ENCODE measurements around the gene TSHZ1.
A peak's percentile ranks its signal among the peaks of the same experiment; 100 is the strongest.

The TSHZ1 gene

GRCh38 chr18:75173125-75173432, 37.5 kb upstream of the TSHZ1 start:
- Histone ChIP-seq H3K4me2 (ENCODE audit: low read depth, low read length, poor library complexity, severe bottlenecking) (no peak overlapping the region), H3K27me3 (ENCODE audit: insufficient read depth, low read length, poor library complexity, severe bottlenecking) (no peaks in the 10 kb centered on the region), H3K79me2 (ENCODE audit: insufficient read depth, low read length) (no peaks in the 10 kb centered on the region), H4K20me1 (ENCODE audit: insufficient read depth, low read length, poor library complexity, severe bottlenecking) (no peaks in the 10 kb centered on the region), H2AFZ (ENCODE audit: low read length) (no peak overlapping the region), H3K36me3 (ENCODE audit: insufficient read depth, low read length) (no peaks in the 10 kb centered on the region), H3K4me1 (ENCODE audit: insufficient read depth, low read length, poor library complexity, severe bottlenecking) (peaks cover 19% of the 10 kb centered on the region), H3K4me3 (ENCODE audit: low read length, poor library complexity, severe bottlenecking) (no peak overlapping the region), H3K9me2 (replicated peaks; ENCODE audit: low read depth, low read length) (no peaks in the 10 kb centered on the region), H3K9ac (ENCODE audit: low read depth, low read length, poor library complexity, severe bottlenecking) (no peak overlapping the region), H3K9me3 (ENCODE audit: insufficient read depth, low read depth, low read length) (no peaks in the 10 kb centered on the region), H3F3A (ENCODE audit: low read depth) (no peaks in the 10 kb centered on the region)
- no peak for TF ChIP-seq EZH2phosphoT487 (IDR thresholded peaks at IDR 0.05; ENCODE audit: borderline replicate concordance)
- peak; percentile 31; the same call in 1 of the 2 replicates for TF ChIP-seq CTCF (conservative IDR thresholded peaks at IDR 0.05; ENCODE audit: low read length)

- H3K9ac ChIP-seq (ENCODE audit: low read depth, low read length, poor library complexity, severe bottlenecking), result no peak overlapping the region
- H3K36me3 ChIP-seq (ENCODE audit: insufficient read depth, low read length), result no peaks in the 10 kb centered on the region
- H3K4me1 ChIP-seq (ENCODE audit: insufficient read depth, low read length, poor library complexity, severe bottlenecking), result peaks cover 19% of the 10 kb centered on the region
- no peak for TF ChIP-seq EZH2phosphoT487 (IDR thresholded peaks at IDR 0.05; ENCODE audit: borderline replicate concordance)
- no peak for TF ChIP-seq CTCF (conservative IDR thresholded peaks at IDR 0.05; ENCODE audit: low read length)
- no peaks in the 10 kb centered on the region for H3K9me3 ChIP-seq (ENCODE audit: insufficient read depth, low read depth, low read length)
- peak overlapping the region; percentile 52 for H3K4me2 ChIP-seq (ENCODE audit: low read depth, low read length, poor library complexity, severe bottlenecking)
- H3K27me3 ChIP-seq (ENCODE audit: insufficient read depth, low read length, poor library complexity, severe bottlenecking), result no peaks in the 10 kb centered on the region
- H3K79me2 ChIP-seq (ENCODE audit: insufficient read depth, low read length), result no peaks in the 10 kb centered on the region
- H3K4me3 ChIP-seq (ENCODE audit: low read length, poor library complexity, severe bottlenecking), result no peak overlapping the region
- H4K20me1 ChIP-seq (ENCODE audit: insufficient read depth, low read length, poor library complexity, severe bottlenecking), result no peaks in the 10 kb centered on the region
- no peaks in the 10 kb centered on the region for H3K9me2 ChIP-seq (replicated peaks; ENCODE audit: low read depth, low read length)
- H3F3A ChIP-seq (ENCODE audit: low read depth), result no peaks in the 10 kb centered on the region
- H2AFZ ChIP-seq (ENCODE audit: low read length), result no peak overlapping the region; the same call in 1 of the 2 replicates
Measured at GRCh38 chr18:75173738-75174137, 36.9 kb upstream of the TSHZ1 start.

GRCh38 chr18:75176849-75177248, 33.7 kb upstream of the TSHZ1 start:
- Histone ChIP-seq H3K79me2 (ENCODE audit: insufficient read depth, low read length) (no peaks in the 10 kb centered on the region), H3K4me2 (ENCODE audit: low read depth, low read length, poor library complexity, severe bottlenecking) (no peak overlapping the region), H3K9me3 (ENCODE audit: insufficient read depth, low read depth, low read length) (no peaks in the 10 kb centered on the region), H3K9ac (ENCODE audit: low read depth, low read length, poor library complexity, severe bottlenecking) (no peak overlapping the region), H3F3A (ENCODE audit: low read depth) (no peaks in the 10 kb centered on the region), H3K36me3 (ENCODE audit: insufficient read depth, low read length) (no peaks in the 10 kb centered on the region), H3K4me3 (ENCODE audit: low read length, poor library complexity, severe bottlenecking) (no peak overlapping the region), H2AFZ (ENCODE audit: low read length) (no peak overlapping the region), H4K20me1 (ENCODE audit: insufficient read depth, low read length, poor library complexity, severe bottlenecking) (no peaks in the 10 kb centered on the region), H3K4me1 (ENCODE audit: insufficient read depth, low read length, poor library complexity, severe bottlenecking) (peaks cover 19% of the 10 kb centered on the region), H3K9me2 (replicated peaks; ENCODE audit: low read depth, low read length) (no peaks in the 10 kb centered on the region), H3K27me3 (ENCODE audit: insufficient read depth, low read length, poor library complexity, severe bottlenecking) (no peaks in the 10 kb centered on the region)
- no peak for TF ChIP-seq EZH2phosphoT487 (IDR thresholded peaks at IDR 0.05; ENCODE audit: borderline replicate concordance)

- no peaks in the 10 kb centered on the region for H3K9me2 ChIP-seq (replicated peaks; ENCODE audit: low read depth, low read length)
- H3K36me3 ChIP-seq (ENCODE audit: insufficient read depth, low read length), result no peaks in the 10 kb centered on the region
- no peaks in the 10 kb centered on the region for H3K79me2 ChIP-seq (ENCODE audit: insufficient read depth, low read length)
- H3K27me3 ChIP-seq (ENCODE audit: insufficient read depth, low read length, poor library complexity, severe bottlenecking), result no peaks in the 10 kb centered on the region
- no peak overlapping the region for H3K4me2 ChIP-seq (ENCODE audit: low read depth, low read length, poor library complexity, severe bottlenecking)
- no peak overlapping the region for H3K4me3 ChIP-seq (ENCODE audit: low read length, poor library complexity, severe bottlenecking)
- H3K9ac ChIP-seq (ENCODE audit: low read depth, low read length, poor library complexity, severe bottlenecking), result no peak overlapping the region
- TF ChIP-seq CTCF (conservative IDR thresholded peaks at IDR 0.05; ENCODE audit: low read length) (no peak), EZH2phosphoT487 (IDR thresholded peaks at IDR 0.05; ENCODE audit: borderline replicate concordance) (no peak)
- H4K20me1 ChIP-seq (ENCODE audit: insufficient read depth, low read length, poor library complexity, severe bottlenecking), result no peaks in the 10 kb centered on the region
- no peak overlapping the region for H2AFZ ChIP-seq (ENCODE audit: low read length)
- H3K4me1 ChIP-seq (ENCODE audit: insufficient read depth, low read length, poor library complexity, severe bottlenecking), result peaks cover 14% of the 10 kb centered on the region
- H3F3A ChIP-seq (ENCODE audit: low read depth), result no peaks in the 10 kb centered on the region
- no peaks in the 10 kb centered on the region for H3K9me3 ChIP-seq (ENCODE audit: insufficient read depth, low read depth, low read length)
Measured at GRCh38 chr18:75178376-75178775, 32.2 kb upstream of the TSHZ1 start.
